CD4-positive, alpha-beta T cell (primary cell): ENCODE results near the gene ACMSD. TPM values are rescaled to one million over a fixed set of nuclear protein-coding genes. Genes with fewer than 3 reads are reported as not detected.
A peak's percentile ranks its signal among the peaks of the same experiment; 100 is the strongest.

Experiments
- ATAC-seq: fragments of 200-7000 bp; cut with Tn5 transposase; one replicate; pipeline ENCODE4 v1.10.0; 2022; ENCODE audit warnings: mild to moderate bottlenecking; ENCODE audit not compliant: poor library complexity
- CTCF ChIA-PET: fragments of 350-600 bp; sonication (Branson Sonifier 250); formaldehyde crosslinking; loops from one replicate; lab custom pipeline; 2021; ENCODE audit warnings: antibody characterized with exemption, inconsistent platforms; lab: Charles Lee
- POLR2A ChIA-PET: fragments of 350-600 bp; sonication (Branson Sonifier 250); formaldehyde crosslinking; loops from one replicate; lab custom pipeline; 2021; ENCODE audit warnings: antibody characterized with exemption, inconsistent platforms; lab: Charles Lee
- DNase-seq, 14 experiments: peaks; one replicate each; pipeline ENCODE4 v3.0.0-alpha.2; 2013 to 2020; ENCODE audit warnings: mixed read lengths in 2 of 14
- H3K27ac ChIP-seq, 2 donors: one replicate each; pipeline versions ENCODE4 v1.5.1 to v1.7.0; 2013; ENCODE audit warnings: low read length in 2 of 2, low read depth in 1 of 2, mild to moderate bottlenecking in 1 of 2
- H3K27me3 ChIP-seq, 2 experiments: 1 replicate in 1 of 2; 2 replicates in 1 of 2; pipeline versions ENCODE4 v1.6.1 to v1.7.0; 2013; ENCODE audit warnings: low read length in 2 of 2, control low read depth in 1 of 2, mild to moderate bottlenecking in 1 of 2, moderate library complexity in 1 of 2; ENCODE audit not compliant: insufficient read depth in 2 of 2, control insufficient read depth in 1 of 2
- H3K36me3 ChIP-seq: one replicate; pipeline ENCODE4 v1.6.1; 2013; ENCODE audit warnings: low read length, control low read depth; ENCODE audit not compliant: insufficient read depth
- H3K4me1 ChIP-seq: one replicate; pipeline ENCODE4 v1.6.1; 2013; ENCODE audit warnings: low read length, control low read depth; ENCODE audit not compliant: insufficient read depth
- H3K4me3 ChIP-seq: one replicate; pipeline ENCODE4 v1.5.1; 2013; ENCODE audit warnings: mild to moderate bottlenecking, low read length, moderate library complexity
- H3K9me3 ChIP-seq, 2 experiments: 1 replicate in 1 of 2; 2 replicates in 1 of 2; pipeline versions ENCODE4 v1.6.1 to v1.7.0; 2013; ENCODE audit warnings: low read length in 2 of 2, mild to moderate bottlenecking in 2 of 2, control low read depth in 1 of 2, moderate library complexity in 1 of 2; ENCODE audit not compliant: control insufficient read depth in 1 of 2, insufficient read depth in 1 of 2
- H3K27ac Mint-ChIP-seq: one replicate; pipeline ENCODE4 v1.8.0; 2020; ENCODE audit warnings: mixed read lengths
- H3K27me3 Mint-ChIP-seq: one replicate; pipeline ENCODE4 v1.8.0; 2021; ENCODE audit warnings: mixed read lengths
- H3K36me3 Mint-ChIP-seq: one replicate; pipeline ENCODE4 v1.8.0; 2021; ENCODE audit warnings: low read depth, mixed read lengths
- H3K4me1 Mint-ChIP-seq: one replicate; pipeline ENCODE4 v1.8.0; 2021; ENCODE audit warnings: low read depth, mixed read lengths
- H3K4me3 Mint-ChIP-seq: one replicate; pipeline ENCODE4 v1.8.0; 2020; ENCODE audit warnings: mild to moderate bottlenecking, mixed read lengths
- H3K9me3 Mint-ChIP-seq: one replicate; pipeline ENCODE4 v1.8.0; 2020; ENCODE audit warnings: mixed read lengths
- intact Hi-C, 2 experiments: fragments of 100-400 bp; cut with DNase I in 1 of 2; cut with micrococcal nuclease in 1 of 2; formaldehyde crosslinking; loops; one replicate each; pipeline versions ENCODE4 v1.15.1 to v1.9.0; 2023 to 2025; cut with DNase I, micrococcal nuclease
- total RNA-seq, 174 experiments: library from RNA in 2 of 174; stranded (reverse) in 2 of 174; gene quantifications; one replicate each; pipeline ENCODE4 v1.2.3 and lab custom pipeline; 2021 to 2026
- TF ChIP-seq, protein P1 (sequence below): fragments of 200-600 bp; IDR thresholded peaks from one replicate; pipeline ENCODE4 v1.8.0; 2022; ENCODE audit warnings: antibody characterized with exemption, mild to moderate bottlenecking

Gene ACMSD
- total RNA-seq, 2 experiments from 2014 or later: not detected

DNA sequence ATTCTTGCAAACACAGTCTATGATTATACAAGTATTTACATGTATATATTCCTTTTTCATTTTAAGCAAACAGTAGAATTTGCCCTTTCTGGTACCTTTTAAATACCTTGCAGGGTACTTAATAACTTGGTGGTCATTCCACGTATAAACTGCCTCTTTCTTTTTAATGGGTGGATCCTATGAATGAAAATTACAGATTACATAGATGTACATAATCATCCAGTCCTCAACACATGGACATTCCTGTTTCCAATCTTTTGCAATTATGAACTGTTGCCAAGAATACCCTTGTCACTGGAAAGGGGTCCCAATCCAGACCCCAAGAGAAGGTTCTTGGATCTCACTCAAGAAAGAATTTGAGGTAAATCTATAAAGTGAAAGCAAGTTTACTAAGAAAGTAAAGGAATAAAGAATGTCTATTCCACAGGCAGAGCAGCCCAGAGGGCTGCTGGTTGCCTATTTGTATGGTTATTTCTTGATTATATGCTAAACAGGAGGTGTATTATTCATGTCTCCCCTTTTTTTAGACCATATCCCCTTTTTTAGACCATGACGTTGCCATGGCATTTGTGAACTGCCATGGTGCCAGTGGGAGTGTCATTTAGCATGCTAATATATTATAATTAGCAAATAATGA is 72.5 kb downstream of the ACMSD start:
- Histone ChIP-seq H3K9me3 (peaks cover 0 to 5% of the 10 kb centered on the region in 2 experiments), H3K27me3 (no peaks in the 10 kb centered on the region), H3K4me1 (no peaks in the 10 kb centered on the region), H3K4me3 (no peak overlapping the region), H3K36me3 (no peaks in the 10 kb centered on the region), H3K27ac (no peak overlapping the region)
- Mint-ChIP-seq H3K9me3 (peaks cover 9% of the 10 kb centered on the region), H3K4me1 (no peaks in the 10 kb centered on the region), H3K27ac (no peak overlapping the region), H3K36me3 (no peaks in the 10 kb centered on the region), H3K27me3 (no peaks in the 10 kb centered on the region), H3K4me3 (no peak overlapping the region)
- ChIA-PET POLR2A (no interaction called here), CTCF (no interaction called here)
- DNase-seq: no peak
- TF ChIP-seq, protein P1, sequence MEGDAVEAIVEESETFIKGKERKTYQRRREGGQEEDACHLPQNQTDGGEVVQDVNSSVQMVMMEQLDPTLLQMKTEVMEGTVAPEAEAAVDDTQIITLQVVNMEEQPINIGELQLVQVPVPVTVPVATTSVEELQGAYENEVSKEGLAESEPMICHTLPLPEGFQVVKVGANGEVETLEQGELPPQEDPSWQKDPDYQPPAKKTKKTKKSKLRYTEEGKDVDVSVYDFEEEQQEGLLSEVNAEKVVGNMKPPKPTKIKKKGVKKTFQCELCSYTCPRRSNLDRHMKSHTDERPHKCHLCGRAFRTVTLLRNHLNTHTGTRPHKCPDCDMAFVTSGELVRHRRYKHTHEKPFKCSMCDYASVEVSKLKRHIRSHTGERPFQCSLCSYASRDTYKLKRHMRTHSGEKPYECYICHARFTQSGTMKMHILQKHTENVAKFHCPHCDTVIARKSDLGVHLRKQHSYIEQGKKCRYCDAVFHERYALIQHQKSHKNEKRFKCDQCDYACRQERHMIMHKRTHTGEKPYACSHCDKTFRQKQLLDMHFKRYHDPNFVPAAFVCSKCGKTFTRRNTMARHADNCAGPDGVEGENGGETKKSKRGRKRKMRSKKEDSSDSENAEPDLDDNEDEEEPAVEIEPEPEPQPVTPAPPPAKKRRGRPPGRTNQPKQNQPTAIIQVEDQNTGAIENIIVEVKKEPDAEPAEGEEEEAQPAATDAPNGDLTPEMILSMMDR: no peak
- no peak for ATAC-seq
- intact Hi-C loops: no loop called here

DNA sequence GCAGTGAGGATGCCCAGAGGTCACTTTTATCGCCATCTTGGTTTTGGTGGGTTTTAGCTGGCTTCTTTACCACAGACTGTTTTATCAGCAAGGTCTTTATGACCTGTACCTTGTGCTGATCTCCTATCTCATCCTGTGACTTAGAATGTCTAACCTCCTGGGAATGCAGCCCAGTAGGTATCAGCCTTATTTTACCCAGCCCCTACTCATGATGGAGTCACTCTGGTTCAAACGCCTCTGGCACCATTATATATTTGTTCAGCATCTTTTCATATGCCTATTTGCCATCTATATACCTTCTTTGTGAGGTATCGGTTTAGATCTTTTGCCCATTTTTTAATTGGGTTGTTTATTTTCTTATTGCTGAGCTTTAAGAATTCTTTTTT is 73.0 kb downstream of the ACMSD start:
- no peaks in the 10 kb centered on the region for H3K27me3 Mint-ChIP-seq
- Histone ChIP-seq H3K4me3 (no peak overlapping the region), H3K36me3 (no peaks in the 10 kb centered on the region), H3K27ac (no peak overlapping the region), H3K4me1 (no peaks in the 10 kb centered on the region), H3K27me3 (no peaks in the 10 kb centered on the region), H3K9me3 (peaks cover 0 to 5% of the 10 kb centered on the region in 2 experiments)
- no peak for DNase-seq
- no peak overlapping the region for H3K4me3 Mint-ChIP-seq
- POLR2A ChIA-PET: no interaction called here
- no peaks in the 10 kb centered on the region for H3K36me3 Mint-ChIP-seq
- intact Hi-C loops: no loop called here
- no peaks in the 10 kb centered on the region for H3K4me1 Mint-ChIP-seq
- peaks cover 9% of the 10 kb centered on the region for H3K9me3 Mint-ChIP-seq
- no peak overlapping the region for H3K27ac Mint-ChIP-seq
- CTCF ChIA-PET: no interaction called here
- ATAC-seq: no peak
- TF ChIP-seq, protein P1: no peak

DNA sequence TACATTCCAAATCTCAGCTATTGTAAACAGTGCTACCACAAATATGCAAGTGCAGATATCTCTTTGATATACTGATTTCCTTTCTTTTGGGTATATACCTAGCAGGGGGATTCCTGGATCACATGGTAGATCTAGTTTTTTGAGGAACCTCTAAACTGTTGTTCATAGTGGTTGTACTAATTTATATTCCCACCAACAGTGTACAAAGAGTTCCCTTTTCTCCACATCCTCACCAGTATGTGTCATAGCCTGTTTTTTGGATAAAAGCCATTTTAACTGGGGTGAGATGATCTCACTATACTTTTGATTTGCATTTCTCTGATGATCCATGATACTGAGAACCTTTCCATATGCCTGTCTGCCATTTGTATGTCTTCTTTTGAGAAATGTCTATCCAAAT is 73.9 kb downstream of the ACMSD start:
- H3K36me3 Mint-ChIP-seq: no peaks in the 10 kb centered on the region

More for the DNA sequence above, 73.9 kb downstream of the ACMSD start:
- TF ChIP-seq, protein P1: no peak
- no peak overlapping the region for H3K27ac Mint-ChIP-seq
- ChIA-PET CTCF (no interaction called here), POLR2A (no interaction called here)
- H3K27me3 Mint-ChIP-seq: no peaks in the 10 kb centered on the region
- ATAC-seq (no peak), DNase-seq (peak in 1 of 14 experiments; percentile 14)
- Histone ChIP-seq H3K4me1 (peaks cover 6% of the 10 kb centered on the region), H3K27me3 (no peaks in the 10 kb centered on the region), H3K27ac (no peak overlapping the region), H3K36me3 (no peaks in the 10 kb centered on the region), H3K4me3 (no peak overlapping the region), H3K9me3 (peaks cover 0 to 5% of the 10 kb centered on the region in 2 experiments)
- no peak overlapping the region for H3K4me3 Mint-ChIP-seq
- intact Hi-C loops: no loop called here
- H3K4me1 Mint-ChIP-seq: peaks cover 6% of the 10 kb centered on the region
- peaks cover 9% of the 10 kb centered on the region for H3K9me3 Mint-ChIP-seq
